SKM-1 treated with dmso at 0.1 percent for 144 hours (cell line): Measurements from ENCODE around the gene RNF157.
"Not testable (repeated sequence)": the region's sequence is repeated elsewhere in the genome, so short reads cannot be mapped to it uniquely, and the experiment has no call there.

Experiments
- DNase-seq: peaks from one replicate; lab custom pipeline; 2025; ENCODE audit not compliant: unreplicated experiment; lab: John Stamatoyannopoulos, UW

Gene RNF157

DNA sequence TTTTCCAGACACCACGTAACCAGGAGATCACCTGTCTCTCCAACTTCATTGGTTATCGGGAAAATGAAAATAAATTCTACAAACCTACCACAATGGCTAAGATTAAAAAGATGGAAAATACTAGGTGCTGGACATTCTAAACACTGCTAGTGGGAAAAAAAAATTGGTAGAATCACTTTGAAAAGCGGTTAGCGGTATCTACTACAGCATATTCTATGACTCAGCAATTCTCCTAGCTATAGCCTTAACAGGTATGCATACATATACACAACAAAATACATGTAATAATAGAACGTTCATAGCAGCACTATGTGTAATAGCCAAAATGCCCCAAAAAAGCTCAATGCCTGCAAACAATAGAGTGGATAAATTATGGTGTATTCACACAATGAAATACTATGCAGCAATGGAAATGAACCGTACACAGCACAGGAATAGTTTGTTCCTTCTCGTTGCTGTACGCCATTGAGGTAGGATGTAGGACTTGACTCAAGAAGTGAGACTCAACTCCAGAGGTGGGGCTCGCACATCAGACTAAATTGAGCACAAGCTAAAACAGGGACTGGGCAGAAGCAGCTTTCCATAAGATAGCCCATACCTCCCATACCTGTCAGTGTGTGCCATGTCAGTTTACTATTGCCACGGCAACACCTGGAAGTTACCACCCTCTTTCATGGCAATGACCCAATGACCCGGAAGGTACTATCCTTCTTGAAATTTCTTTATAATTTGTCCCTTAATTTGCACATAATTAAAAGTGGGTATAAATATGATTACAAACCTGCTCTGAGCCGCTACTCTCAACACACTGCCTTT lies 44.8 kb downstream of the RNF157 start:
- DNase-seq, result no peak

DNA sequence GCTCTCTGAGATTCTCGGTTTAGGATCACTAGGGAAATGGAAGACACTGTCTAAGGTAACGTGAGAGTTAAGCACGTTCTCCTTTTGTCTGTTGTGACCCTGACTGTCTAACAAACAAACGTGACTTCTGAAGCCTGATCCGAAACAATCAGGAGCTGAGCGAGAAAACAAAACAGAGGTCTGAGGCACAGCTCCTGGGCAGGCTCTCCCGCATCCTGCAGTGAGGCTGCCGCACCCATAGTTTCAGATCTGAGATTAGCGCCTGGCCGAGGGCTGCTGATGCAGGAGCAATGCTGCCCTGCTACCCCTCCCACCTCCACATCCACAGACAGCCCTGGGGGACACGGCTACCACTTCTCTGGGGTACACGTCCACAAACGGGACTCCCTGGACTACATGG lies 46.7 kb downstream of the RNF157 start:
- no peak for DNase-seq

DNA sequence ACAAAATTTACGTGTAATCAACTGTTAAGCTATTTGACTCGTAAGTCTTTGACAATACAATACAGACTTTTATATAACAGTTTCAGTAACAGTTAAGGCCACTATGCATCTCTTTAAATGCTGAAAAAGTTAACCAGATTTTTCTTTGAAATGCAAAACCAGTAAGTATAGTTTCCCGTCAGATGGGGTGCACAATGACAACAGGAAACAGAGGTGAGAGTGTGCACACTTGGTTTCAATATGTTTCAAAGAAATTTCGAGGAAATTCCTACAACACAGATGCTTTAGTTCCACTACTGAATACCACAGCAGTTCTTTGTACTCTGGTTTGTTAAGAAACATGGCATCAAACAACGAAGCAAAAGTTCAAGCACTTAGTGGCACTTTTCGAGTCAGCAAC lies 48.4 kb downstream of the RNF157 start:
- DNase-seq, result no peak

DNA sequence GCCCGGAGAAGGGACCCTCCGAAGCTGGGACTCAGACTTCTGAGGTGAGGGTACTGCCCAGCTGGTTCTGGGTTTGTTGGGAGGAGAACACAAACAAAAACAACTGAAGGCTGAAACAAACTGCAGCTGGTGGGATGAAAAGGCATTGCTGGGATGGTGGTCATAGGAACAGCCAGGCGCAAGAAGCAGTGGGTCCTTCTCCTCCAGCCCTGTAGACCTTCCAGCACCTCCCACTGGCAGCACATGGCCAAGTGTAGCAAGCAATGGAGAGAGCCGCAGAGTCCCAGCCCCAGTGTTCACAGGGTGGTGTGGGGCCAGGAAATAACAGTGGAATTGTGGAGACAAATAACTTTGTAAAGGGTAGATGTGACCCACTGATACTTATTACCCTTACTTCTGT lies 50.6 kb downstream of the RNF157 start:
- DNase-seq, result no peak

DNA sequence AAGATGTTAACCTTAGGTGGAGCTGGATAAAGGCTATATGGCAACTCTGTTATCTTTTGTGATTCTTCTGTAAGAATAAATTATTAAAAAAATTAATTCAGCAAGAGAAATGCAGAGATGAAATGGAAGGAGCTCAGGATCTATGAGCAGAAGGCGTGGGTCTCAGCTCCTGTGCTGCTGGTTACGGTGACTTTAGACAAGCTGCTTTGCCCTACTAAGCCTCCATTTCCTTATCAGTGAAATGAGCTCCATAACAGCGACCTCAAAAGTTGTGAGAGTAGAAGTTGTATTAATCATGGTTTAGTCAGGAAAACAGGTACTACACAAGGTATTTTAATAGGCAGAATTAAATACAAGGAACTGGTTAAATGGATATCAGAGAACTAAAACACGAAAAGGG lies 51.0 kb downstream of the RNF157 start:
- no peak for DNase-seq

DNA sequence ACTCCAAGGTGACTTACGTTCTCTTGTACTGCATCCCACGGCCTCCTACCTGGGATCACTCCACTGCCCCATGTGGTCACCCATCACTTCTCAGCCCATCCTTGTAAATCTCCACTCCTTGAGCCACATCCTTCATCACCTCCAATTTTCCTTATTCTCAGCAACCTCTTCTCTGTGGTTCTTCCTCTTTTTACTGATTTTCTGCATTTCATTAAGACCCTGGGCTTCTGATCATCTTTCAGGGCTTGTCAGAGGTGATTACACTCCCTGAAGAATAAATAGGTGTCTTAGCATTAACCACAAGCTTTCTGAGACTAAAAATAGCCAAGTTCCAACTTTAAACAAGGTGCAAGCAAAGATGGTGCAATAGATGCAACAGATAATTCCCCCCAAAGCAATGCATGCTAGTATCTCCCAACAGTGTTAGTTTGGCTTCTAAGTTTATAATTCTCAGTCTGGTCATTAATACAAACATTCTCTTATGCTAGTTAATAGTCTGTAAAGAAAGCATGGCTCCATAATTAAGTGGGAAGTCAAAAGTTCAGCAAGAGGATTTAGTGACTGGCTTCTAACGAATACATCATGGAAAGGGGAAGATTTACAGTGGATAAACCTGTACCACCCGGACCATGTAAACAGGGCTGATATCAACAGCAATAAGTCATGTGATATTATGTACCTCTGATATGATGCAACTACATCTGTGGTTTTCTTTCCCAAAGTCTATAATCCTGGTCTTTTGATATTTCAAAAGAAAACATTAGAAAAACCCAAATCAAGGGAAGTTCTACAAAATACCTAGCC lies 51.9 kb downstream of the RNF157 start:
- no peak for DNase-seq

DNA sequence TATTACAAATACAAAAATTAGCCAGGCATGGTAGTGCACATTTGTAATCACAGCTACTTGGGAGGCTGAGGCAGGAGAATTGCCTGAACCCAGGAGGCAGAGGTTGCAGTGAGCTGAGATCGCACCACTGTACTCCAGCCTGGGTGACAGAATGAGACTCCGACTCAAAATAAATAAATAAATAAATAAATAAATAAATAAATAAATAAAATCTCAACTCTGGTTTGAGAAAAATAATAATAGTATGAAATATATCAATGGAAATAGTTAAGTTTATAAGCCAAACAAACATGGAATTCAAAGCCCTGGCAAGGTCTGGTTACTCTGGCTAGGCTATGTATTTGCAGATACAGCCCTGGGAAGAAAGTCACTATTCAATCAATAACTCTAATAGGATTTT lies 53.5 kb downstream of the RNF157 start:
- not testable (repeated sequence) for DNase-seq

DNA sequence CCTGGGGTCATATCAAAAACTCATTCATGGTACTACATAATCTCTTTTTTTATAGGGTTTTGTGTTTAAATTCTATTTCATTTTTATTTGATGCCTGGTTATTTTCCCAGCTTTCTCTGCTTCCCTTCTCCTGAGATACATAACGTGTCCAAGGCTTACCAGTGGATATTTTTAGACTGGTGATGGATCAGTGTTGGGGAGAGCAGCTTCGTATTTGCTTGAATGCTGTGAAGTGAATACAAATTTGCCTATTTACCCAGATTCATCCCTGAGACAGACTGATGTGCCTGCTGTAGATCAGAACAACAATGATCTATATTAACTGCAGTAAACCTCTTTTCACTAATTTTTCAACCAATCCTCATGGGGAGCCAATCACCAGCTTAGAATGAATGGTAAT lies 56.0 kb downstream of the RNF157 start:
- no peak for DNase-seq

DNA sequence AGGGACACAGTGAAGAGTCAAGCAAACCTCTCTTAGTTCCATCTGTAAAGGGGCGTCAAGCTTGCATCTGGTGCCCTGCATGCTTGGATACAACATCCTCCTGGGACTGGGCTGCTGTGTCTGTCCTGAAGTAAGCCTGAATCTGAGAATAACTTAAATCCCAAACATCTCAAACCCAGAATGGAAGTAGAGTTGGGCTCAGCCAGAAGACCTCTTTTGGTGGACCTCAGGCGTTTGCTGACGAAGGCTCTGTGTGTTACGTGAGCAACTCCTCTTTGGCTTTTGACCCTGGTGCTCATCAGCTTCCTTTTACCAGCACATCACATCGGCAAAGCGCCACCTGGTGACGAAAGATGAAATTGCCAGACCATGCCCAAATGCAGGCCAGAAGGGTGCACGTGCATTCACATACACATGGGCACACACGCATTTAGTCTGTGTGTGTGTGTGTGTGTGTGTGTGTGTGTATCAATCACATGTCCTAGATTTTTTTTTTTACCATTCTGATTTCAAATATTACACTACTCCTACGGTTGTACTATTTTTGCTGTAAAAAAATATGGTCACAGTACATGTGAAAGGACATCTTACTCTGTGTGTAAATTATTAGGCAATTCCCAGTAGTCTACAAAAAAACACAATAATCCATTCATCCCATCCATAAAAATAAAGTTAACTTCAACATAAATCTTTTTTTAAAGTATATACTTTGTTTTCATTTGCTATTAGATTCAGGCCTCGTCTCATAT lies 58.1 kb downstream of the RNF157 start:
- peak; percentile 85 for DNase-seq

DNA sequence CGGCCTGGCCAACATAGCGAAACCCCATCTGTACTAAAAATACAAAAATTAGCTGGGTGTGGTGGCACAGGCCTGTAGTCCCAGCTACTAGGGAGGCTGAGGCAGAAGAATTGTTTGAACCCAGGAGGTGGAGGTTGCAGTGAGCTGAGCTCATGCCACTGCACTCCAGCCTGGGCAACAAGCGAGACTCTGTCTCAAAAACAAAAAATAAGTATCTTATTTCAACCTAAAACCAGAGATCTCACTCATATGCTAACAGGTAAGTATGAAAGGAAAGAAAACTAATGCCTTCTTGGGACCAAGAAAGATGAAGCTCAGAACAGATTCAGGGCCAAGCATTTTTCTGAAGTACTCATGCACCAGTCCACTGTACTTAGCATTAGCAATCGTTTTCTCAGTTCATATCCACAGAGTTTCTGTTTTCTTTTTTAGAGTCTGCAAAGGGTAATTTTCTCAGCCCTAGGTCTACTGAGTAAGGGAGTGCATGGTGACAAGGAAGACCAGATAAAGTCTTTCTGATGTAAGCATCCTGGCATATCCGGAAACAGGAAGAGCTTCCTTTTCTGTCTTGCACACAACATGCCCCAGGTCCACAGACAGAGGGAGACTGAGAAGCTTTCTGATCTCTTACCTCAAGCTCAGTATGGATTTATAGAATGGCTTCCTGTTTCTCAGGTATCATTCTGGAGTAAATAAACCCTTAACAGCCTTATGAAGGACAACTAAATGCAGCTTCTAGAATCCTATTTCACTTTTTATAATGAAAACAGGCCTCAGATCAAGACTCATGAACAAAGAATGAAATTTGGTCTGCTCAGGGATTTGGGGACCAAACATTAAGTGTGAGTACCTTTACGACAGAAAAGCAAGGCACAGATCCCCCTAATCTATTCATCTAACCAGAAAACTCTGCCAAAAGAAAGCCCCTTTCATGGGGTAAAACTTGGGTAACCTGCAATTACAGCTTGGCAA lies 60.5 kb downstream of the RNF157 start:
- DNase-seq, result peak; percentile 63

DNA sequence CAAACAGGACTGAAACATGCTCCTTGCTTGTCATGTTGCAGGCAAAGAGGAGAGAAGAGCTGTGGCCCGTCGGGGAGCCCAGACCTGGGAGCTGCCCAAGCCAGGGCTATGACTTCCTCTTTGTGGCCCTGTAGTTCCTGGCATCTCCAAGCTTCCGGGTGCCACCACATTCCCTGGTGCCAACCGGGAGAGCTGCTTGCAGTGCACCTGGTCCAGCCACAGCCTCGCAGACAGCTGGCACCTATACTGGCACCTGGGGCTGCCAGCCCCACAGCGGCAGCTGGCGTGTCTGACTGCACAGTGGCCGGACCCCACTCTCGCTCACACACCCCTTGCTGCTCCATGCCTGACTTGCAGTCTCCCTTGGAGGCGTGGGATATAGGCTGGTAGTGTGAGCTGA lies 62.2 kb downstream of the RNF157 start:
- no peak for DNase-seq

DNA sequence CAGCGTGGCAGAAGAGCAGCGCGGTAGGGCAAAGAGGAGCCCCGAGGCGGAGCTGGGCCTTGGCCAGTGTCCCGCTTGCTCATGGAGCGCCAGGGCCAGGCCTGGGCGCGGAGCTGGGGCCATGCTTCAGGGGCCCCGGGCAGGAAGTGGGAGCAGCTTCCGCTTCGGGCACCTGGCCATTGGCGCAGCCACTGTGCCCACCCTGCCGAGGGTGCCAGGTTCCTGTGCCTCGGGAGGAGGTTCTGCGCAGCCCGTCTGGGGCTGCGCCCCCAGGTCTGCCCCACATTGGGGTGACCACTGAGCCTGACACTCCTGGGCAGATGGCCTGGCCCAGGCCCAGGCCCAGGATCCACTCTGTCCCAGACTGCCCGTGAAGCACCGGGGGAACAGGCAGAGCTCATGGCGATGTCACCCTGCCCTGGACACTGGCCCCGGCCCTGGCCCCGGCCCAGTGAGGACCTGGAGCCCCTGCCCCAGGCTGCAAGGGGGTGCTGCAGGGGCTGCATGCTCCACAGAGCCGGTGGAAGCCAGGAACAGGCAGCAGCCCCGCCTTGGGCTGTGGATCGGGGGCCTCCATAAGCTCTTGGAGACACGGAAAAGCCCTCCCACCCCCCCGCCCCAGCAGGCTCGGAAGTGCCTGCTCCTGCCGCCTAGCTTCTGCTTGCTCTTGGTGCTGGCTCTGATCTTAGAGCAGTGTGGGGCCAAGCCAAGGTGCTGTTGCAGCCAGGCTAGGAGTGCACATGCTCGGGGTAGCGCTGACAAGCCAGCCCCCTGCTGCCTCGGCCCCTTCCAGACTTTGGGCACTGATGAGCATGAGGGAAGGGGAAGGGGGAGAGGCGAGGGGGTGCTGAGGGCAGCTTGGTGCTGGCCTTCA lies 63.4 kb downstream of the RNF157 start:
- DNase-seq, result no peak

DNA sequence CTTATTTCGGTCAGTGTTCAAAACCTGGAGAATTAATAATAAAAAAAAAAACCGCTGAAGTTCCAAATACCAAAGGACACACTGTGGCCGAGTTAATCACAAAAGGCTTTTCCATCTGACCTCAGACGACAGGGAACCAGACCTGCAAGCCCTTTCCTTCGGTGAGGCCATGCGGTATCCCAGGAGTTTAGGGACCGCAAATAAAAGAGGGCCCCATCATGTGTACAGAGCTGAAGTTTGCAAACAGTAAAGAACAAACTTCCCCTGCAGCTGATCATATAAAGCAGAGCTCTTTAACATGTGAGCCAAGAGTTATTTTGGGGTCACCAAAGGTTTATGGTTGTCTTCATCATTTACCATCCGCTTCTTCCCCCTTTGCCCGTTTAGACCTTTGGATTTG lies 66.3 kb downstream of the RNF157 start:
- no peak for DNase-seq

DNA sequence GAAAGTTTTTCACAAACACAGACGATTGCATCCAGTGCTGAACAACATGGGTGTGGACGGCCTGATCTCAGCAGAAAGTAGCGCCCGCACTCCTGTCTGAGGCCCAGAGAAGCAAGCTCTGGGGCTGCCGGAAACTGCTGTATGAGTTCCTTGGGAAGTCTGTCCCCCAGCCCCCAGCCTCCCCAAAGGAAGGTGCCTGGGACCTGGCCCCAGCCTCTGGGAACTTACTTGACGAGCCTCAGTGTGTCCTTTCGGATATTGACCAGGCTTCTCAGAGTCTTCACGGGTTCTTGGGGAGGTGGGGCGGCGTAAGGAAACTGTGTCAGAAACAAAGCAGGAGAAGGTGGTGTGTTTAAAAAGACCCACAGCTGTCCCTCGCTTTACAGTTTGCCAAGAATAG lies 66.8 kb downstream of the RNF157 start:
- no peak for DNase-seq

DNA sequence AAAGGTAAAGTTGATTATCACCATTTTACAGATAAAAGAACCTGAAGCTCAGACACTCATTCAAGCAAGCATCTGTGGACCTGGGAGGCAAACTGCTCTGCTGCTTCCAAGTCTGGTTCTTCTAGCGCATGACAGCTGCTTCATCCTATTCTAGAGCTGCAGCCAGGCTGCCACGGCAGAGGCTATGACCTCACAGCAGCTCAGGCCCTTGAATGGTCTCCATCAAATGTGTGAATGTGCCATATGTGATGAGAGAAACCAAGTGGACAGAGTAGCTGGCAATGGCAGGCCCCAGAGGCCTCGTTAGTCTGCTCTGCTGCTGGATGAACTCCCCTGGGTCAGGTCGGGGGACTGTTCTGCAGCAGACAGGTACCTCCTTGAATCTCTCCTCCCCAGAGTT lies 68.6 kb downstream of the RNF157 start:
- no peak for DNase-seq

DNA sequence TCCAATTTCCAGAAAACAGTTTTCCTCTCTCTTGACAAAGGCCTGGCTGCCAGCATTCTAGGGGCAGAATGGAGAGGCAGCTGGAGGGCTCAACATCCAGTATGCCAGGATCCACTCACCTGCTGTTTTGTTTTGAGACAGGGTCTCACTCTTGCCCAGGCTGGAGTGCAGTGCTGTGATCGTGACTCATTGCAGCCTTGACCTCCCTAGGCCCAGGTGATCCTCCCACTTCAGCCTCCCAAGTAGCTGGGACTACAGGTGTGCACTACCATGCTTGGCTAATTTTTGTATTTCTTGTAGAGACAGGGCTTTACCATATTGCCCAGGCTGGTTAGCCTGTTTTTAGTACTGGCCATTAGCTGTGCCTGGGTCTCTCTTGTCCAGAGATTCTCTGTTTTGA lies 70.2 kb downstream of the RNF157 start:
- no peak for DNase-seq

DNA sequence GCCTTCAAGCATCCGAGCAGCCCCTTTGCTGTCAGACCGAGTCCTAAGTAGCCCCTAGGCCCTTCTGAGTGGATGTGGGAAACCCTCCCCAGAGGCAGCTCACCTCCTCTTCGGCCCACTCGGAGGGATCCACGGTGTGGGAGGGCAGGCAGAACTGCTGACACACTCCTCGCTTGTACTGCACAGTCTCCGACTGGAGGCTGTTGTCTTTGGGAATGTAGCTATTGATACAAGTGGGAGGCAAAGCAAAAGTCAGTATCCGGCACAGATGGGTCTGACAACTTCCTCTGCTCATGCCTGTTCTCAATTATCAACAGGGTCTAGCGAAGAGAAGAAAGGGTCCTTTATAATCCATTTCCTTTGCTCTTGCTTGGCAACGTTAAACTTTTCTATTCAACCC lies 73.4 kb downstream of the RNF157 start:
- no peak for DNase-seq

DNA sequence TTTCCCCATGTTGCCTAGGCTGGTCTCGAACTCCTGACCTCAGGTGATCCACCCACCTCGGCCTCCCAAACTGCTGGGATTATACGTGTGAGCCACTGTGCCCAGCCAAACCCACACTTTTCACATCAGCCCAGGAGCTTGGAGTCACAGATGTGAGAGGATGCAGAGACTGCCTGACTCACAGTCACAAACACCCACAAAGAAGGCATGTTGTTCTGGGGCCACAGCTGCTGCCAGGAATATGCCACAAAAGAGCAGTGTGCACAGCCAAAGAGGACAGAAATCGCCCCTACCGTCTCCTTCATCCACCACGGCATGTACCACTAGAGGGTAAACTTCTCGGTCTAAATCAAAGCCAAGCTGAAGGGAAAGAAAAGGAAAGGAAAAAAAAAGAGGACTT lies 74.1 kb downstream of the RNF157 start:
- no peak for DNase-seq

DNA sequence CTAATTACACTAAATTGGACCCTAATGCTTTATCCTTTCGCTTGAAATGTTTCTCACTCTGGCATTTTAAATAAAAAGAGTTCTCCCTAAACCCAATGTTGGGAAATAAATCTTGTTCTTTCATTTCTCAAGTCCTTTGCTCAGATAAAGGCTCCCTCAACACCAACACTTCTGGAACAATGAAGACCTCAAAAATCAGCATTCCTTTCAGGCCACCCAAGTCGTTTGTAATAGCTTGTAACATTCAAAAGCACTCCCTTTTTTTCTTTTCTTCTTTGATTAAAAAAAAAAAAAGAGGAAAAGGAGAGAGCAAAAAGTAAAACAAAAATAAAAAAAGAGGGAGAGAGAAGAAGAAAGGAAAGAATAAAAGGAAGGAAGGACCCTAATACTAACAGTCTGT lies 76.0 kb downstream of the RNF157 start:
- DNase-seq, result no peak

DNA sequence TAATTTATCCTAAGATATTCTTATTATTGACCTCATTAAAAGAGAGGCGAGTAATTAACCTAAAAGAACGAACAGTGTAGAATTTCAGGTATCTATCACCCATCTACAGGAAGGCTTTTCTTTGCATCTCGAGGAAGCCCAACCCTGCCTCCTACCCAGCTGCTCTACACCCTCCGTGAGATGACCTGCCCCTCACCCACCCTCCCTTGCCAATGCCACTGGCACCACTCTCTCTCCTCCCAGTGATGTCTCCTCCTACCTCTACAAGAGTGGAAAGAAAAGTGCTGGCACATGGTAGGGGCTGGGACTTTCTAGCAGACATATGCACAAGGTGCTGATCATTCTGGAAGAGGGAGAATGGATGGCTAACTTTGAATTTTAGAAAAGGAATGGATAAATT lies 76.4 kb downstream of the RNF157 start:
- no peak for DNase-seq
